NCI-H226 (cell line): ENCODE measurements around the gene SH3RF3.
"Not testable (repeated sequence)": the region's sequence is repeated elsewhere in the genome, so short reads cannot be mapped to it uniquely, and the experiment has no call there.

ENCODE experiments used
- DNase-seq: peaks from one replicate; pipeline ENCODE4 v3.0.0-alpha.2; 2015

SH3RF3 gene

GRCh38 chr2:109160714-109161440 is 31.9 kb downstream of the SH3RF3 start:
- no peak for DNase-seq

DNA sequence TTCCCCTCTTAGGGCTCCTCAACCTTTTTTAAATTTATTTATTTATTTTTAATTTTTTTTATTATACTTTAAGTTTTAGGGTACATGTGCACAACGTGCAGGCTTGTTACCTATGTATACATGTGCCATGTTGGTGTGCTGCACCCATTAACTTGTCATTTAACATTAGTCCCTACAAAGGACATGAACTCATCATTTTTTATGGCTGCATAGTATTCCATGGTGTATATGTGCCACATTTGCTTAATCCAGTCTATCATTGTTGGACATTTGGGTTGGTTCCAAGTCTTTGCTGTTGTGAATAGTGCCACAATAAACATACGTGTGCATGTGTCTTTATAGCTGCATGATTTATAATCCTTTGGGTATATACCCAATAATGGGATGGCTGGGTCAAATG is 33.4 kb downstream of the SH3RF3 start:
- DNase-seq: not testable (repeated sequence)

DNA sequence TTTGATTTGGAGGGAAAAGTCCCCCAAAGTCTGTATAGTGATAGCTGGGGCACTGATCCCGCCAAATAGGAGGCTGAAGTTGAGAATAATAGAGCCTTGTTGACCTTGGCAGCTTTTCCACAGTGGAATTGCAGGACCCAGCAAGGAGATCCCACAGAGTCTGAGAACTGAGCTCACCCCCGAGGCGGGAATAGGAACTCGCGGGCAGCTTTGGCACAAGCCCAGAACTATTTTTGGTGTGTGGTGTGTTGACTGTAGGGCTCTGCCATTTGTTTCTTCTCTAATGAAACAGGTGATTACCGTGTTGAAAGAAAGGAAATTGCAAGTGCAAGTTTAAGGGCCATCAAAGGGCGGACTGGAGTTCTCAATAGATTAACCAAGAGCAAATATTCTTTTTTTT is 34.0 kb downstream of the SH3RF3 start:
- DNase-seq: no peak

GRCh38 chr2:109164311-109164710 is 35.3 kb downstream of the SH3RF3 start:
- no peak for DNase-seq

DNA sequence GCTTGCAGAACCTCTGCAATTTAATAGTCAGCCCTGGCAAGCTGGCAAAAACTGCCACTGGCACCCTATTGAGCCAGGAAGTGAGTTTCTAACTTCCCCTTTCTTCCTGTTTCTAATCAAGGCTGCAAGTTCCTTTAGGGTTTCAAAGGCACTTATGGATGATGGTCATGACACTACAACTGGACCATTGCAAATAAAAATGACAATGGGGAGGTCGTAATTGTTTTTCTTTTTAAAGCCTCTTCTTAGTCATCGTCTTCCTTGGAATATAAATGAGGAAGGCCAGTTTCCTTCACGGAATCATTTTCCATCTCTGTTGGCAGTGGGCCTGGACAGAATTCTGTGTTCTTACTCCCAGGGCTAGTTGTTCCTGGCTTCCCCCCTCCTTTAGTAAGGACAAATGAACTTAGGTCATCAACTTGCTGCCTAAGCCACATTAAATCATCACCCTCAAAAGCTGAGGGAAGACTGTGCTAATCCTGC is 35.8 kb downstream of the SH3RF3 start:
- DNase-seq: no peak

DNA sequence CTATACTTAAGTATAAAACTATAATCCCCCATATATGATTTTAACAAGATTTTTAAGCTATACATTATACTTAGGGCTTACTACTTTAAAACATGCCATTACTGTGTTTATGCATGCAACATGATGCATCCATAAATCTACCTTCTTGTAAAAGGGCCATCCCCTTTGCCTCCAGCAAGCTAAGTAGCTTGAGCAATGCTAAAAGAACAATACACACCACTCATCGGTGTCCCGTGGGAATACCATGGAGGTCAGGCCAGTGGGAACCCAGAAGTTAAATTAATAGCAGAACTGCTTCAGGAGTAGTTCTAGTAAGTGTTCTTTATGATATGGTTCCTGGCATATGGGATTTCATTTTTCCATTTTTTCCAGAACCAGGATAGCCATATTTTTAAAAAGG is 37.8 kb downstream of the SH3RF3 start:
- DNase-seq: no peak

DNA sequence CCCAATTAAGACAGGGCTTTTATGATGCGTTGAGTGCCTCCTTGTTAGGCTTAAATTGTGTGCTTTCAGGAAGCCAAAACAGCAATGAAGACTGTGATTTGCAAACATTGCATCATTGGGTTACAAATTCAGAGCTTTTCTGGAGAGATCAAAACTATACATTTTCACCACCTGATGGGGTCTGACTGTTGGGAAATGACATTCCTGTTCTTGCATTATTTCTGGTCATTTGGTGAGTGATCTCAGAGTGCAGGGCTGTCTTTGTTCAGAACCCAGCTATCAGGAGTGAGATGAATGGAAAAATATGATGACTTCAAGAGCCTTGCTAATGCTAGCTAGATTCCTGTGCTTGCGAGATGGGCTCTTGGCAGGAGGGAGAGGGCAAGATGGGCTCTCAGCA is 39.1 kb downstream of the SH3RF3 start:
- DNase-seq: no peak

DNA sequence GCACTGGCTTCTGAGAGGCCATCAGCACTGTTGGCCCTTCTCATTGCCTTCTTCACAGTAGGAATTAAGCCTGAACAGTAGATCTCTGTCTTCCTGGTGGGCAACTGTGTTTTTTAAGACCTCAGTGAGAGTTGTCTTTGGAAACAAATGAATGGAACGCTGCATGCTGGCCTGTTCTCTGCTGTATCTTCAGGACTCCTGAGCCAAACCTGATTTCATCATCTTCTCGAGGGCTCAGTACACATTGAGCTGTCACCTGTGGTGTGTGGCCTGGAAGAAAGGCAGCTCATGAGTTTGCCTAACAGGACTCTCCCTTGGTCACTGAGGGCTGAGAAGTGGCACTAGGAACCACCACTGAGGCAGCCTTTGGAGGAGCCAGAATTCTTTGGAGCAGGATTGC is 39.7 kb downstream of the SH3RF3 start:
- no peak for DNase-seq

DNA sequence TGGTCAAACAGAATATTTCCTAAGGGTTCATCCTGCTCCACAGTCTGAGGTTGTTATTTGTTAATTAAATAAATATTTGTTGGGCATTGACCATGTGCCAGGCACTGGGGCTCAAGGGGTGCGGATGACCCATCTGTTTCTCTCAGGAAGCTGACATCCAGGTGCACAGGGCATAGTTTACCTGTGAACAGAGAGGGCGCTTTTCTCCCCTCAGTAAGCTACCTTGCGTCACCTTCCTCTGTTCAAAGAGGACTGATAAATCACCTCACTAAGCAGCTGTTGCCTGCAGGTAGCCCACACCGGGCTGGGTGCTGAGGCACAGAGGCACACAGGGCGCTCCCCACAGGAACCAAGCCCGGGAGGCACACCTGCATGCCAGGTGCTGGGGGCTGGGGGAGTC is 41.6 kb downstream of the SH3RF3 start:
- no peak for DNase-seq

GRCh38 chr2:109171444-109172334 is 42.7 kb downstream of the SH3RF3 start:
- no peak for DNase-seq

- DNase-seq: no peak
Observed at GRCh38 chr2:109172556-109173105, 43.6 kb downstream of the SH3RF3 start.

GRCh38 chr2:109173311-109174171 is 44.5 kb downstream of the SH3RF3 start:
- DNase-seq: peak; percentile 35

GRCh38 chr2:109174214-109174613 is 45.2 kb downstream of the SH3RF3 start:
- DNase-seq: no peak

GRCh38 chr2:109174626-109175349 is 45.8 kb downstream of the SH3RF3 start:
- no peak for DNase-seq

- DNase-seq: no peak
Observed at GRCh38 chr2:109175350-109175678, 46.3 kb downstream of the SH3RF3 start.

DNA sequence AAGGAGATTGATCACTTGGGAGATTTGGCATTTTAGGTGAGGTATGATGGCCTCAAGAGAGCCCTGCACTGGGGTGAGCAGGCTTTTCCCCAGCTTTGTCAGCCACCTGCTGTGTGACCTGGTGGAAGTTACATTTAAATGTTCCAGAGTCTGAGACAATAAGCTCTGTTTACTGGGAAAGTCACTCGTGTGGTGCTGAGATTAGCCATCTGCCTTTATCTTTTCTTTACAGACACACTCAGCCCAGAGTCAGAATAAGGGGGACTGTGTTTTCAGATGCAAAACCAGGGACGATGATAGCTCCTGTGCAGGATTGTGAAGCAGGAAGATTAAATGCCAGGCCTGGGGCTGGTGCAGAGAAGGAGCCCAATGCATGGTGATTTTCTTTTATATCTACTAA is 47.9 kb downstream of the SH3RF3 start:
- no peak for DNase-seq

DNA sequence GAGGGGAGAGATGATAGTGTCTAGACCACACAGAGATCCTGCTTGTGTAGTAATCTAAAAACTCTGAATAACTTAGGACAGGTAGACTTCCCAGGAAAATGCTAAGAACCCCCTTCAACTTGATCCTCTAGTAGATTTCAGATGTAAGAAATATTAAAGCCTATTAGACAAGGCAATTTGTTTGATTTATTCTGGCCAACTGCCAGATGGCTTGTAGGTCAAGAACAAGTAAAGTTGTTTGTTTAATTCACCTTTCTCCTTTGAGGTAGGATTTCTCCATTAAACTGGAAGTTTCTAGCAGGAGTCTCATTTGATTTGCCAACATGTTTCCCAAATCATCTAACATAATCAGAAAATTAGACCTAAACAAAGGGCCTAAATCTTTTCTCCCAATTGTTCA is 48.6 kb downstream of the SH3RF3 start:
- no peak for DNase-seq

GRCh38 chr2:109178968-109179367 is 50.0 kb downstream of the SH3RF3 start:
- no peak for DNase-seq

GRCh38 chr2:109180786-109181185 is 51.8 kb downstream of the SH3RF3 start:
- no peak for DNase-seq

DNA sequence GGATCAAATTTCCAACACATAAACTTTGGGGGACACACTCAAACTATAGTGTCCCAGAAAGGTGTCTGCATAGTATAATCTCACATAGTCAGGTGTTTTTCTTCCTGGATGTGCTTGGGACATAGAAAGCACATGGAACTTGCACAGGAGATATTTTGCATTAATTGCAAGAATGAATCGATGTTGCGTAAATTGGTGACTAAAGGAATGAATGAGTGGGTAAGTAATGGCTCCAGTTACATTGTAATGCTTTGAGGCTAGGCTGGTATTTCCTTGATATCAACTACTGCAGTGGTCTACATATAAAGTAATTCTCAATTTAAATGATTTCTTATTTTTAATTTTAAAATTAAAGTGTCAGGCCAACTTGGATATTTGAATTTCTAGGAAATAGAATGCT is 53.4 kb downstream of the SH3RF3 start:
- DNase-seq: no peak

- DNase-seq: no peak
Observed at GRCh38 chr2:109183871-109184270, 54.9 kb downstream of the SH3RF3 start.

- no peak for DNase-seq
Observed at GRCh38 chr2:109184368-109184767, 55.4 kb downstream of the SH3RF3 start.
